SK-N-SH treated with all-trans-retinoic acid at 6 μM for 48 hours (cell line): ENCODE data around the gene METTL25.

Experiments
- ATAC-seq: fragments of 200-7000 bp; cut with Tn5 transposase; 3 replicates; pipeline ENCODE4 v1.9.1; 2020; ENCODE audit warnings: mild to moderate bottlenecking, moderate library complexity
- ARNTL ChIP-seq: fragments of 450-650 bp; formaldehyde crosslinking; IDR thresholded peaks from 2 replicates; pipeline ENCODE4 v1.5.0; 2020; ENCODE audit warnings: low read depth, mild to moderate bottlenecking, moderate library complexity, borderline replicate concordance
- CREB5 ChIP-seq: fragments of 250-450 bp; sonication (Bioruptor Pico); IDR thresholded peaks from 2 replicates; pipeline ENCODE4 v1.5.1; 2020; ENCODE audit warnings: low read depth, mild to moderate bottlenecking, moderate library complexity
- CSDC2 ChIP-seq: fragments of 250-450 bp; sonication (Bioruptor Pico); IDR thresholded peaks from 2 replicates; pipeline ENCODE4 v1.5.0; 2020; ENCODE audit warnings: mild to moderate bottlenecking, moderate library complexity
- CSRNP3 ChIP-seq: fragments of 250-450 bp; sonication (Bioruptor Pico); IDR thresholded peaks from 2 replicates; pipeline ENCODE4 v1.5.1; 2021; ENCODE audit warnings: mild to moderate bottlenecking, moderate library complexity
- ESRRG ChIP-seq: fragments of 250-450 bp; sonication (Bioruptor Pico); IDR thresholded peaks from 2 replicates; pipeline ENCODE4 v1.6.1; 2021; ENCODE audit warnings: mild to moderate bottlenecking
- GLIS3 ChIP-seq: fragments of 250-450 bp; sonication (Bioruptor Pico); IDR thresholded peaks from 2 replicates; pipeline ENCODE4 v1.5.0; 2020; ENCODE audit warnings: mild to moderate bottlenecking, moderate library complexity
- ISL1 ChIP-seq: fragments of 250-450 bp; sonication (Bioruptor Pico); IDR thresholded peaks from 2 replicates; pipeline ENCODE4 v2.1.2; 2022; ENCODE audit warnings: mild to moderate bottlenecking, moderate library complexity
- PATZ1 ChIP-seq: fragments of 250-450 bp; sonication (Bioruptor Pico); IDR thresholded peaks from 2 replicates; pipeline ENCODE4 v1.8.0; 2020; ENCODE audit warnings: mild to moderate bottlenecking, moderate library complexity, borderline replicate concordance
- POU6F1 ChIP-seq: fragments of 250-450 bp; sonication (Bioruptor Pico); IDR thresholded peaks from 2 replicates; pipeline ENCODE4 v1.8.0; 2021; ENCODE audit warnings: low read depth, mild to moderate bottlenecking, moderate library complexity, borderline replicate concordance
- RARB ChIP-seq: fragments of 250-450 bp; sonication (Bioruptor Pico); IDR thresholded peaks from 2 replicates; pipeline ENCODE4 v1.8.0; 2021; ENCODE audit warnings: mild to moderate bottlenecking, moderate library complexity
- SNAI2 ChIP-seq: fragments of 250-450 bp; sonication (Bioruptor Pico); IDR thresholded peaks from 2 replicates; pipeline ENCODE4 v1.5.0; 2020; ENCODE audit warnings: mild to moderate bottlenecking, moderate library complexity
- TCF4 ChIP-seq: fragments of 250-450 bp; sonication (Bioruptor Pico); IDR thresholded peaks from 2 replicates; pipeline ENCODE4 v1.8.0; 2021; ENCODE audit warnings: mild to moderate bottlenecking, moderate library complexity, borderline replicate concordance
- TOX ChIP-seq: fragments of 250-450 bp; sonication (Bioruptor Pico); IDR thresholded peaks from 2 replicates; pipeline ENCODE4 v1.8.0; 2021; ENCODE audit warnings: mild to moderate bottlenecking, moderate library complexity, borderline replicate concordance
- TSHZ2 ChIP-seq: fragments of 250-450 bp; sonication (Bioruptor Pico); IDR thresholded peaks from 2 replicates; pipeline ENCODE4 v1.5.0; 2020; ENCODE audit warnings: mild to moderate bottlenecking, moderate library complexity
- ZC3H10 ChIP-seq: fragments of 250-450 bp; sonication (Bioruptor Pico); IDR thresholded peaks from 2 replicates; pipeline ENCODE4 v1.5.1; 2021; ENCODE audit warnings: mild to moderate bottlenecking, moderate library complexity
- ZFP3 ChIP-seq: fragments of 250-450 bp; sonication (Bioruptor Pico); IDR thresholded peaks from 2 replicates; pipeline ENCODE4 v1.5.0; 2020; ENCODE audit warnings: mild to moderate bottlenecking, moderate library complexity
- ZFP30 ChIP-seq: fragments of 450-650 bp; formaldehyde crosslinking; IDR thresholded peaks from 2 replicates; pipeline ENCODE4 v1.5.0; 2022; ENCODE audit warnings: mild to moderate bottlenecking, moderate library complexity
- ZNF565 ChIP-seq: fragments of 450-650 bp; formaldehyde crosslinking; conservative IDR thresholded peaks from 2 replicates; pipeline ENCODE4 v1.5.0; 2020; ENCODE audit warnings: low read depth, mild to moderate bottlenecking, moderate library complexity
- ZNF8 ChIP-seq: fragments of 450-650 bp; formaldehyde crosslinking; IDR thresholded peaks from 2 replicates; pipeline ENCODE4 v1.5.0; 2020; ENCODE audit warnings: mild to moderate bottlenecking, moderate library complexity

METTL25 gene

GRCh38 chr12:82458101-82458500, 99.8 kb downstream of the METTL25 start (continued):
- TF ChIP-seq PATZ1, result no peak
- TF ChIP-seq TCF4 (CRISPR knock-in tag), result no peak
- TF ChIP-seq RARB (CRISPR knock-in tag), result no peak
- no peak for TF ChIP-seq ARNTL (CRISPR knock-in tag)

- no peak for TF ChIP-seq TOX
- no peak for TF ChIP-seq ZNF8 (CRISPR knock-in tag)
- TF ChIP-seq ESRRG (CRISPR knock-in tag), result no peak
- no peak for TF ChIP-seq RARB (CRISPR knock-in tag)
- no peak for TF ChIP-seq ZFP3
- TF ChIP-seq ZC3H10, result no peak
- TF ChIP-seq ARNTL (CRISPR knock-in tag), result no peak
- TF ChIP-seq CSDC2 (CRISPR knock-in tag), result no peak
- ATAC-seq, result no peak
These were observed 103.1 kb downstream of the METTL25 start for GRCh38 chr12:82461393-82461792.

GRCh38 chr12:82461836-82462235, 103.5 kb downstream of the METTL25 start:
- ATAC-seq, result no peak
- TF ChIP-seq ISL1 (no peak), TCF4 (CRISPR knock-in tag) (no peak), ZNF8 (CRISPR knock-in tag) (no peak), PATZ1 (no peak), ZNF565 (CRISPR knock-in tag) (no peak)

GRCh38 chr12:82468563-82468962, 110.2 kb downstream of the METTL25 start:
- ATAC-seq, result no peak
- no peak for TF ChIP-seq CSRNP3 (CRISPR knock-in tag)
- no peak for TF ChIP-seq ZFP3
- TF ChIP-seq TSHZ2, result no peak
- TF ChIP-seq CREB5, result no peak
- no peak for TF ChIP-seq ZNF8 (CRISPR knock-in tag)
- TF ChIP-seq SNAI2 (CRISPR knock-in tag), result no peak
- no peak for TF ChIP-seq ZNF565 (CRISPR knock-in tag)
- no peak for TF ChIP-seq ZC3H10
- TF ChIP-seq ZFP30 (CRISPR knock-in tag), result no peak
- no peak for TF ChIP-seq TCF4 (CRISPR knock-in tag)
- TF ChIP-seq POU6F1, result no peak
- no peak for TF ChIP-seq GLIS3 (CRISPR knock-in tag)
- TF ChIP-seq CSDC2 (CRISPR knock-in tag), result no peak
- TF ChIP-seq, all 23 proteins: peak for 0
